Endothelial cell of umbilical vein (primary cell): ENCODE measurements around the gene ALK.

Experiments used
- EZH2 ChIP-seq: IDR thresholded peaks from 2 replicates; pipeline ENCODE4 v1.6.1; 2012; ENCODE audit warnings: borderline replicate concordance, low read depth, mild to moderate bottlenecking, moderate library complexity, low read length, inconsistent platforms; ENCODE audit not compliant: severe bottlenecking
- FOS ChIP-seq: IDR thresholded peaks from 2 replicates; pipeline ENCODE4 v1.6.1; 2011; ENCODE audit warnings: mild to moderate bottlenecking, low read length, moderate library complexity, borderline replicate concordance; ENCODE audit not compliant: insufficient read depth
- TF ChIP-seq, protein P1 (sequence below): IDR thresholded peaks from 2 replicates; pipeline ENCODE4 v1.6.1; 2011; ENCODE audit not compliant: insufficient read depth, insufficient read length

DNA sequence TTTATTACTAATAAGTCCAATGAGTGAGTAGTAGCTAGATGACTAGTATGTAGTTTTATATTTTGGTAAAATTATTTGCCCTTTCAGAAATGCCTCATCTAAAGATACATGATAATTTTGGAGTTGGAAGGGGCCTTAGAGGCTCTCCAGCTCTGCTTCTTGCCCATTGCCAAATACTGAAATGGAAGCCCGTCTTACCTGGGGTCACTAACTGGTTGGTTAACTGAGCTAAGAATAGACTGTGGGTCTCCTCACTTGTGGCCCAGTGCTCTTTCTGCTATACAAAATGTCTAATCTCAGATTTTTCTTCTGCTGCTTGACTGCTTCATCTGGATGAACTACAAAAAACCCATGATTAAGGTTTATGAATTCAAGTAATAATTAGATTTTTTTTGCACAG, 739.1 kb downstream of the ALK start:
- TF ChIP-seq FOS (no peak), EZH2 (no peak)
- TF ChIP-seq, protein P1, sequence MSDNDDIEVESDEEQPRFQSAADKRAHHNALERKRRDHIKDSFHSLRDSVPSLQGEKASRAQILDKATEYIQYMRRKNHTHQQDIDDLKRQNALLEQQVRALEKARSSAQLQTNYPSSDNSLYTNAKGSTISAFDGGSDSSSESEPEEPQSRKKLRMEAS: no peak
